ENCODE results near the gene ABHD2.
A peak's percentile ranks its signal among the peaks of the same experiment; 100 is the strongest.

The ABHD2 gene

DNA sequence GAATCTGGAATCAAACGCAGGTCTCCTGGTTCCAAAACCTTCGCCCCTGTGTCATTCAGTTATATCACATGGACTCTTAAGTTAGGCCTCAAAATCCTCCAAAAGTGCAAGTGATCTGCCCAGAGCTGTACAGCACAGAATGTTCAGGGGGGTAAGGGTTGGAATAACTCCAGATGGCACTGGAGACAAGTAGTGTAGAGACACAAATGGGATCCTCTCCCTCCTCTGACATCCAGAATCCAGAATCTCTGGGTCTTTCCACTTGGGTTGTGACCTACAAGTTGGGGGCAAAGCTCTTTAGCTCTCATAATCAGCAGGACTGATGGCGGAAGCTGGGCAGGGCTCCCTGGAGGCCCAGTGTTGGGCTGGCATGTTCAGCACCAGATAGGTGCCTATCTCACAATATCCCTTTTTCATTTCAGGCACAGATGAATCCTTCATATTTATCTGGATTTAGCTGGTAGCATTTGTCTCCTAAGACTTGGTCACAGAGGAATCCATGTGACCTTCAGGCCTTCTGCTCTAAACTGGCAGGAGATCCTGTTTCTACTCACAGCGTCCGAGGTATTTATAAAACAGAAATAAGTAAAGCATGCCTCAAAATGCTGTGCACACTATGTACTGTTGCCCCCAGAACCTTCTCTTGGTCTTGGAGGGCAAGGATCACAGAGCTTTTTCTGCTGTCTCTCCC lies 15.4 kb downstream of the ABHD2 start:
- H3K9me3 Mint-ChIP-seq: no peaks in the 10 kb centered on the region
- H3K36me3 Mint-ChIP-seq (ENCODE audit: low read depth): peaks cover 39% of the 10 kb centered on the region
- H3K4me3 Mint-ChIP-seq: no peak overlapping the region
- H3K27me3 Mint-ChIP-seq: no peaks in the 10 kb centered on the region
- H3K27ac Mint-ChIP-seq: no peak overlapping the region
- peaks cover 56% of the 10 kb centered on the region for H3K4me1 Mint-ChIP-seq (ENCODE audit: low read depth)

DNA sequence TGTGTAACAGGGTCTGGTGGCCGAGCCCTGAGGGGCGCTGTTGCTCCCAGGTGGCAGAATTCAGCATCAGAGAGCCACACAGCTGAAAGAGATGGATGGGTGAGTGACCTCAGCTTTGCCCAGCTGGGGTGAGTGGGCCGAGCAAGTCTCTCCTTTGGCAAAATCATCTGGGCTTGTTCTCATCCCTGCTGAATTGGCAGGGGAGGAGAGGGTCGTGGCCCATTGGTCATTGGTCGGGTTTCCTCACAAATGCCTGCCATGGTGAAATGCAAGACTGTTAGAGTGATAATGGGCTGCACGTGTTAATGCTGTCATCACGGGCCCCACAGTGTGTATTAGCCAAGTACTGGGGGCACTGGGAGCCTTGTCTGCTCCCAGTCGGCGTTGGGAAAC lies 15.9 kb downstream of the ABHD2 start:
- H3K36me3 Mint-ChIP-seq (ENCODE audit: low read depth): peaks cover 39% of the 10 kb centered on the region
- no peak overlapping the region for H3K4me3 Mint-ChIP-seq
- no peaks in the 10 kb centered on the region for H3K9me3 Mint-ChIP-seq
- no peak overlapping the region for H3K27ac Mint-ChIP-seq
- no peaks in the 10 kb centered on the region for H3K27me3 Mint-ChIP-seq
- H3K4me1 Mint-ChIP-seq (ENCODE audit: low read depth): peaks cover 56% of the 10 kb centered on the region

DNA sequence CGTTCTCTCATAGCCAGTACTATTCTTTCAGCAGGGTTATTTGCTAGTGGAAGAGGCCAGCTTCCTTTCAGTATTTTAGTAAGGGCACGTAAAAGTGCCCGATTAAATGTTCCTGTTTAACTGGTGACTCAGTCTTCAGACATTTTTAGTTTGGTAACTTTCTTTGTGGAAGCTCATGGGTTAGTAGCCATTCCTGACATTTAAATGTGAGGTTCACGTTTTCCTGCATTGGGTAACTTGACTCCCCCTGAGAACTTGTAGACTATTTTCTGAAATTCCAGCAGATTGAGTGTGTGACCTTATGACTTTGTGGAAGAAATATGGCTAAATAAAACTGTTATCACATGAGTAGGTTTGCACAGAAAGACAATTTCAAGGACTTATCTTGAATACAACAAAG lies 16.9 kb downstream of the ABHD2 start:
- Mint-ChIP-seq H3K9me3 (no peaks in the 10 kb centered on the region), H3K4me1 (ENCODE audit: low read depth) (peaks cover 56% of the 10 kb centered on the region), H3K36me3 (ENCODE audit: low read depth) (peaks cover 34% of the 10 kb centered on the region), H3K27ac (no peak overlapping the region), H3K4me3 (no peak overlapping the region), H3K27me3 (no peaks in the 10 kb centered on the region)

DNA sequence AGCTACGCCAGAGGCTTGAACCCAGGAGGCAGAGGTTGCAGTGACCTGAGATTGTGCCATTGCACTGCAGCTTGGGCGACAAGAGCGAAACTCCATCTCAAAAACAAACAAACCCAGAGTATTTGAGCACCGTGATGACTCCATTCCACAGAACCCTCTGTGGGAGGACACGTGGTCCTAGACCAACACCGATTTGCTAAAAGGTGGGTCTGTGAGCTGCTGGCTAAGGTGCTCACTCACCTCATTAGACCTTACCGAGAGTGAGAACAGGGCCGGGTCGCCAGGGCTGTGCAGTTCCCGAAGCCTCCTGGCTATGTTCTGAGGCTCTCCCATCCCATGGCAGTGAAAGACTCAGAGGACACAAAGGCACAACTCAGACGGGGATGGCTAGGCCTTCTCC lies 17.9 kb downstream of the ABHD2 start:
- peaks cover 31% of the 10 kb centered on the region for H3K36me3 Mint-ChIP-seq (ENCODE audit: low read depth)
- no peak overlapping the region for H3K27ac Mint-ChIP-seq
- no peak overlapping the region for H3K4me3 Mint-ChIP-seq

DNA sequence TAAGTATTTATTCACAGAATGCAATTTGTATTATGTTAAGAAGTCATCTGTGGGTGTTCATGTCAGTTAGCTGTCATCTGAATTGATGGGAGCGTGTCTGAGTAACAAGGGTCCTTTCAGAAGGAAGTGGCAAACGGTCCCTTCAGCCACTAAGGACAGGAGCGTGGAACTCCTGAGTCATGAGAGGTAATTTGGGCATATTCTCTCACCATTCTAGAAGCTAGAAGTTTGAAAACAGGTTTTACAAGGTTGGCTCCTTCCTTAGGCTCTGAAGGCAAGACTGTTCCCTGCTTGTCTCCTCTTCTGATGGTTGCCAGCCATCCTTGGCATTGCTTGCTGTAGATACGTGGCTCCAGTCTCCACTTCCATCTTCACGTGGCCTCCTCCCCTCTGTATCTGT lies 19.7 kb downstream of the ABHD2 start:
- H3K9me3 Mint-ChIP-seq: no peaks in the 10 kb centered on the region

More for the DNA sequence above, 17.9 kb downstream of the ABHD2 start:
- peaks cover 45% of the 10 kb centered on the region for H3K4me1 Mint-ChIP-seq (ENCODE audit: low read depth)
- H3K27me3 Mint-ChIP-seq: no peaks in the 10 kb centered on the region
- no peaks in the 10 kb centered on the region for H3K9me3 Mint-ChIP-seq

DNA sequence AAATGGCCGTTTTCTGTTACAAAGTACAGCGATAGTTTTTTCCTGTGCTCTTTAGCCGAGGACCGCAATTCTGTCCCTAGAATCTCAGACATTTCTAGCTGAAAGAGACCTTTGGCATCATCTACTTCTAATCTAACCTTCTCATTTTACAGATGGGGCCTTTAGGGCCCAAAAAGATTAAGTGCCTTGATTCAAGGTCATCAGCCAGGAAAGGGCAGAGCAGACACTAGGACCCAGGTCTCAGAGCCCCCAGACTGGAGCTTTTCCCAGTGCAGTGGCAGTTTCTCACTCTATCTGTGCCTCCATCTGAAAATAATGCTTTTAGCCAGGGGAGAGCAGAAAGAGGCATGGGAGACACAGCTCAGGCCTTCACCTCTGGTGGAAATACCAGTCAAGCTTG lies 20.6 kb downstream of the ABHD2 start:
- Mint-ChIP-seq H3K27me3 (no peaks in the 10 kb centered on the region), H3K36me3 (ENCODE audit: low read depth) (peaks cover 13% of the 10 kb centered on the region), H3K4me3 (no peak overlapping the region), H3K27ac (no peak overlapping the region), H3K4me1 (ENCODE audit: low read depth) (peaks cover 41% of the 10 kb centered on the region), H3K9me3 (no peaks in the 10 kb centered on the region)

More for the DNA sequence above, 19.7 kb downstream of the ABHD2 start:
- Mint-ChIP-seq H3K27ac (no peak overlapping the region), H3K4me3 (no peak overlapping the region), H3K27me3 (no peaks in the 10 kb centered on the region), H3K36me3 (ENCODE audit: low read depth) (peaks cover 19% of the 10 kb centered on the region), H3K4me1 (ENCODE audit: low read depth) (peaks cover 41% of the 10 kb centered on the region)

DNA sequence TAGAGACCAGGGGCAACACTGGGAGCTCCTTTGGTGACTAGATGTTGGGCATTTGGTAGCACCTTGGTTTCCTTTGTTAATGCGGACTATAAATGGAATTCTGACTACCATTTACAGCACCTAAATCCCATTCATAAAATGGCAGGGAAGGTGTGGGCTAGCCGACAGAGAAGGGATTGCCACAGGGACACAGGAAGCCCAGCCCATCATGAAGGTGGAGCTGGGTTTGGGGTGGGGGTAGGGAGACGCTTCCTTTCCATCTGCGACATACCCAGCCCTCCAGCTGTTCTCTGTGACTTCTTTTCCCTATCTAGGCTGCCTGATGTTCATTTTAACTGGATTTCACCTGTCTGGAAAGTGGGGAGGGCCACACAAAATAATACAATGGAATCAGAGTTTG lies 21.0 kb downstream of the ABHD2 start:
- no peak overlapping the region for H3K4me3 Mint-ChIP-seq
- no peaks in the 10 kb centered on the region for H3K9me3 Mint-ChIP-seq
- H3K4me1 Mint-ChIP-seq (ENCODE audit: low read depth): peaks cover 41% of the 10 kb centered on the region
- H3K27me3 Mint-ChIP-seq: no peaks in the 10 kb centered on the region
- peaks cover 13% of the 10 kb centered on the region for H3K36me3 Mint-ChIP-seq (ENCODE audit: low read depth)
- no peak overlapping the region for H3K27ac Mint-ChIP-seq

DNA sequence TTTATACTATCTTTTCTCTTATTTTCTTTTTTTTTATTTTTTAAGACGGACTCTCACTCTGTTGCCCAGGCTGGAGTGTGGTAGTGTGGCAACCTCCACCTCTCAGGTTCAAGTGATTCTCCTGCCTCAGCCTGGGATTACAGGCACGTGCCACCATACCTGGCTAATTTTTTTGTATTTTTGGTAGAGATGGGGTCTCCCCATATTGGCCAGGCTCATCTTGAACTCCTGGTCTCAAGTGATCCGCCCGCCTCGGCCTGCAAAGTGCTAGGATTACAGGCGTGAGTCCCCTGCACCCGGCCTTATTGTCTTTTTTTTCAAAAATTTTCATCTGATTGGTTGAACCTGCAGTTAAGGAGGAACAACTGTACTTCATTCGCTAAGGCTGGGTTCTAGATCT lies 21.8 kb downstream of the ABHD2 start:
- Mint-ChIP-seq H3K9me3 (no peaks in the 10 kb centered on the region), H3K27me3 (no peaks in the 10 kb centered on the region), H3K4me1 (ENCODE audit: low read depth) (peaks cover 34% of the 10 kb centered on the region), H3K27ac (no peak overlapping the region), H3K4me3 (no peak overlapping the region), H3K36me3 (ENCODE audit: low read depth) (peaks cover 17% of the 10 kb centered on the region)

DNA sequence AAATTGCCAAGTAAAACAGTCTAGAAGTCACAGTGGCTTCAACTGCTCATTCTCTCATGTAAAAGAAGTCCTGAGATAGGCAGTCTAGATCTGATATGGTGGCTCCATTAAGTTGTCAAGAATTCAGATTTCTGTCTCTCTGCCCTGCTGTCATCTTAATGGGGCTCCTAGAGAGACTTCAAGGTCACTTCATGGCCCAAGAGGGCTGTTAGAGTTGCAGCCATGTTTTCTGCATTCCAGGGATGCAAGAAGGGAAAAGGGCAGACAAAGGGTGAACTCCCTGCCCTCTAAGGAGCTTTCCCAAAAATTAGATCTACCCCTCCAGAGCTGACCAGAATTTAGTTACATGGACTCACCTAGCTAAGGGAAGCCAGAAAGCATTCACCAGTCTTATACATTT lies 23.1 kb downstream of the ABHD2 start:
- H3K4me3 Mint-ChIP-seq: no peak overlapping the region
- peaks cover 22% of the 10 kb centered on the region for H3K36me3 Mint-ChIP-seq (ENCODE audit: low read depth)
- peaks cover 28% of the 10 kb centered on the region for H3K4me1 Mint-ChIP-seq (ENCODE audit: low read depth)
- H3K27ac Mint-ChIP-seq: no peak overlapping the region
- no peaks in the 10 kb centered on the region for H3K9me3 Mint-ChIP-seq
- no peaks in the 10 kb centered on the region for H3K27me3 Mint-ChIP-seq

DNA sequence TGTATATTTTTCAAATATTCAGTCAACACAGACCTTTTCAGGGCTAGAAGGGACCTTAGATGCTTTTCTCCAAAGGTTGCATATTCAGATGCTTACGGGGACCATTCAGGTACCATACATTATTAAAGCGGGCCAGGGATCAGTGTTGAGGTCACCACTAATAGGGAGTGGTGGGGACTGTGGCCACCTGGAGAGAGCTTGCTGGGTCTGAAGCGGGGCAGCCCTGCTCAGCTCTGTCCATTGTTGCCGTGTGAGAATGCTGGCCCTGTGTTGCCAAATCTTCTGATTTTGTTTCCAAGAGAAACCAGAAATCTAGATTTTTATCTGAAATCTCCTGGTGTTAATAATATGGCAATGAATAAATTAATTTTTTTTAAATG lies 23.7 kb downstream of the ABHD2 start:
- no peaks in the 10 kb centered on the region for H3K9me3 Mint-ChIP-seq
- H3K27me3 Mint-ChIP-seq: no peaks in the 10 kb centered on the region
- no peak overlapping the region for H3K27ac Mint-ChIP-seq
- H3K4me3 Mint-ChIP-seq: no peak overlapping the region
- H3K36me3 Mint-ChIP-seq (ENCODE audit: low read depth): peaks cover 27% of the 10 kb centered on the region
- peaks cover 22% of the 10 kb centered on the region for H3K4me1 Mint-ChIP-seq (ENCODE audit: low read depth)

DNA sequence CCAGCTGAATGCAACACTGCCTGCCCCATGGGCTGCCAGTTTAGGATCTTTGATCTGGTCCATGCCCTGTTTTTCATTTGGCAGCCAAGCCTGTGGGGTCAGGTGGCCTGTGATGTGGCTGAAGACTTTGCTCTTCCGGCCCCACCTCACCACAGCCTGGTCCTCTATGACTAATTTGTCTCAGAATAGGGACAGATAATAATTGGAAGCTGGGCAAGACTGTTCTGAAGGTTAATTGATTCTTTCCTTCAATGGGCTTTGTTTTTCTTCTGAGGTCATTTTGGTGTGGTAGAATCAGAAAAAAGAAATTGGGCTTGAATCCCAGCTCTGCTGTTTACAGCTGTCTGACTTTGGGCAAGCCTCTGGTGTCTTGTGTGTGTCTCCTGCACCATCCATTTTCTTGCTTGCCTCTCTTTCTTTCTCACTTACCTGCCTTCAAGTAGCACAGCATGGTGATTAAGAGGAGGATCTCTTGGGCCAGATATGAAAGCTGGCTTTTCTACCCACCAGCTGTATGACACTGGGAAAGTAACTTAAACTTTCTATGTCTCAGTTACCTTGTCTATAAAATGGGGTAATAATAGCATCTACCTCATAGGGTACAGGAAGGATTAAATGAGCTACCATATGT lies 24.2 kb downstream of the ABHD2 start:
- Mint-ChIP-seq H3K4me3 (no peak overlapping the region), H3K36me3 (ENCODE audit: low read depth) (peaks cover 29% of the 10 kb centered on the region), H3K9me3 (no peaks in the 10 kb centered on the region), H3K27me3 (no peaks in the 10 kb centered on the region), H3K27ac (no peak overlapping the region), H3K4me1 (ENCODE audit: low read depth) (peaks cover 17% of the 10 kb centered on the region)

DNA sequence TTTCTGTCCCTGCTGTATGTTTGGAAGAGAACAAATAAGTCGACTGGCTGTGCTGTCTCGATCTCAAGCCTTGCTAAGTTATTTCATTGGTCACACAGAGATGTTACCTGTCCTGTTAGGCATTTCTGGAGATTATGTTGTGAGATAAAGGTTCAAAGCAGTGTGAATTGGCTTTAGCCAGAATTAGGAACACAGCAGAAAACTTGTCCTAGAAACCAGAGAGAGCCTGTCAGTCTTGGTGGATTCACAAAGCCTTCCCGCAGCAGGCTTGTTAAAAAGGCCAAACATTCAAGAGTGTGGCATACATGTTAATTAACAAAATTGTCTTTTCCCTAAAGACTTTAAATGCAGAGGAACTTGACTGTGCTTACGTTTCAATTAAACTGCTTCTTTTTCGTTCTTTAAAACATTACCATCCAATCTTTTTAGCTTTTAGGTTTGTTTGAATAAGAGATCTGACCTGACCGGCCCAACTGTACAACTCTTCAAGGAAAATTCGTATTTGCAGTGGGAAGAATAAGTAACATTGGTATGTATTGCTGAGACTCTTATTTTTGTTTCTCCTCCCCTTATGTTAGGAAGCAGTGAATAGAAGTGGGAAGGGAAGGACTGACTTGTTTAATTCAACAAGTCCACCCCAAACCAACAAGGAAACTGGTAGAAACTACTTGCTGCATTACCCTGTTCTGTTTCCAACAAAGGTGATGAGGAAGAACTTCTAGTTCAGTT lies 25.2 kb downstream of the ABHD2 start:
- Mint-ChIP-seq H3K4me3 (no peak overlapping the region), H3K36me3 (ENCODE audit: low read depth) (peaks cover 29% of the 10 kb centered on the region), H3K27me3 (no peaks in the 10 kb centered on the region), H3K27ac (peak overlapping the region; percentile 22), H3K9me3 (no peaks in the 10 kb centered on the region), H3K4me1 (ENCODE audit: low read depth) (peaks cover 8% of the 10 kb centered on the region)

DNA sequence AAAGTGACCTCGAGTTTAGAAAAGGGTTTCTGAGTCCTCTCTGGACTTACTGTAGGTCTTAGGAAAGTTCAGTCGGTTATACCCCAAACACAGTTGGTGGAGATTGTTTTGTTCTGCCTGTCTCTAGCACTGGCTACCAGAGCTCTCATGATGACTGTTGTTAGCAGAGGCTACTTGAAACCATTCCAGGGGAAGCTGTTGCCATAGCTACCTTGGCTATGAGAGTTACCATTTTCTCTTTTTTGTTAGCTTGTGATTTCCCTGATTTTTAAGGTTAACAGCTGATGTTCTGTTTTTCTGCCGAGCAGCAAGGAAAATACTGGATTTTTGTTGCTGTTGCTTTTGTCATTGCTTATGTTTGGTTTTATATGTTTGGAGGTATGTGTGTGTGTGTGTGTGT lies 26.7 kb downstream of the ABHD2 start:
- Mint-ChIP-seq H3K4me3 (no peak overlapping the region), H3K9me3 (no peaks in the 10 kb centered on the region), H3K27me3 (no peaks in the 10 kb centered on the region), H3K36me3 (ENCODE audit: low read depth) (peaks cover 43% of the 10 kb centered on the region), H3K4me1 (ENCODE audit: low read depth) (peaks cover 23% of the 10 kb centered on the region), H3K27ac (no peak overlapping the region)

DNA sequence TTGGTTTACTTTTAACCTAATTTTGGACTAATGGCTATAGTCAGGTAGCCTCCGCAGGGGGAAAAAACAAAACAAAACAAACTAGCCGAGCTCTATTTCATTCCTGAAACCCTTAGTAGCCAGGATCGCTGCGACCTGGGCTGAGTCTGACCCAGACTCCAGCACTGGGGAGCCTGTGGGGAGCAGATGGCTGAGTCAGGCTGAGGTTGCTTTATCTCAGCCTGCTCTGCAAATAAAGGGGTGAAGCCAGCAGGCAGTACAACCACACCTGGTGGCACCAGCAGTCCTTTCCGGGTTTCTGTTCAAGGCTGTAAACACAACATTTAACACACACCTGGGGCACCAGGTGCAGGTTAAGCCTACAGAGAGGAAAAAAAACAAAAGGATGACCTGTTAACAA lies 27.3 kb downstream of the ABHD2 start:
- no peak overlapping the region for H3K4me3 Mint-ChIP-seq
- no peak overlapping the region for H3K27ac Mint-ChIP-seq
- H3K36me3 Mint-ChIP-seq (ENCODE audit: low read depth): peaks cover 45% of the 10 kb centered on the region
- H3K27me3 Mint-ChIP-seq: no peaks in the 10 kb centered on the region
- peaks cover 24% of the 10 kb centered on the region for H3K4me1 Mint-ChIP-seq (ENCODE audit: low read depth)
- H3K9me3 Mint-ChIP-seq: no peaks in the 10 kb centered on the region

DNA sequence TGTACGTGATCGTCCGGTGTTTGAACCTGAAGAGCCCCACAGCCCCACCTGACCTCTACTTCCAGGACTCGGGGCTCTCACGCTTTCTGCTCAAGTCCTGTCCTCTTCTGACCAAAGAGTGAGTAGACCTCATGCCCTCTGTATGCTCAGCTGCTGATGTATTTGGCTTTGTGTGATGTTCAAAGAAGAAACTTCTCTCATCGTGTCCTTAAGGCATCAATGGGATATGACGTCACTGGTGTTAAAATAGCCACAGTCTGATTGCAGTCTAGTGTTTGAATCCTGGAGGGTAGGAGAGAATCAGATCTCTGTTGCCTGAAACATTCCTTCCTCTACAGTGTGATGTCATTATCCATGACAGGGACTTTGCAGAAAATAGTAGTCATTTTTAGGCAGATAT lies 28.1 kb downstream of the ABHD2 start:
- Mint-ChIP-seq H3K9me3 (no peaks in the 10 kb centered on the region), H3K27me3 (no peaks in the 10 kb centered on the region), H3K4me3 (no peak overlapping the region), H3K27ac (no peak overlapping the region), H3K4me1 (ENCODE audit: low read depth) (peaks cover 24% of the 10 kb centered on the region), H3K36me3 (ENCODE audit: low read depth) (peaks cover 51% of the 10 kb centered on the region)

Data from stimulated activated naive CD8-positive, alpha-beta T cell treated with anti-CD3 and anti-CD28 coated beads, Interleukin-15, Interleukin-2, amounts not matched to agents 100 ng/mL and 50 ng/mL, for 24 hours (primary cell).